HG02610 (cell line): ENCODE data around the gene IL18R1.

Experiments used
- ATAC-seq: cut with Tn5 transposase; IDR thresholded peaks from one replicate; pipeline ENCODE4 v1.9.1; 2021; ENCODE audit warnings: mild to moderate bottlenecking, moderate library complexity; ENCODE audit not compliant: unreplicated experiment

Gene IL18R1

GRCh38 chr2:102427249-102427648 is 71.7 kb downstream of the IL18R1 start:
- ATAC-seq, result no peak

- no peak for ATAC-seq
Measured at GRCh38 chr2:102428573-102428972, 73.0 kb downstream of the IL18R1 start.

GRCh38 chr2:102432386-102432785 is 76.8 kb downstream of the IL18R1 start:
- no peak for ATAC-seq

- no peak for ATAC-seq
Measured at GRCh38 chr2:102433973-102434654, 78.5 kb downstream of the IL18R1 start.

- peak; percentile 42 for ATAC-seq
Measured at GRCh38 chr2:102434655-102435381, 79.2 kb downstream of the IL18R1 start.

- peak; percentile 38 for ATAC-seq
Measured at GRCh38 chr2:102435741-102436140, 80.1 kb downstream of the IL18R1 start.

GRCh38 chr2:102436323-102436722 is 80.7 kb downstream of the IL18R1 start:
- peak; percentile 35 for ATAC-seq

- ATAC-seq, result no peak
Measured at GRCh38 chr2:102437122-102437521, 81.5 kb downstream of the IL18R1 start.

- no peak for ATAC-seq
Measured at GRCh38 chr2:102438111-102438510, 82.5 kb downstream of the IL18R1 start.

- ATAC-seq, result no peak
Measured at GRCh38 chr2:102438578-102438977, 83.0 kb downstream of the IL18R1 start.

- no peak for ATAC-seq
Measured at GRCh38 chr2:102439065-102439695, 83.6 kb downstream of the IL18R1 start.

GRCh38 chr2:102442967-102443828 is 87.6 kb downstream of the IL18R1 start:
- ATAC-seq, result peak; percentile 59

GRCh38 chr2:102444233-102444632 is 88.6 kb downstream of the IL18R1 start:
- ATAC-seq, result no peak

GRCh38 chr2:102446936-102447335 is 91.3 kb downstream of the IL18R1 start:
- ATAC-seq, result no peak
